Activated CD4-positive, CD25-positive, alpha-beta regulatory T cell treated with anti-CD3 and anti-CD28 coated beads, Interleukin-2, amount 50 U/mL, for 72 hours (primary cell): ENCODE measurements around the gene HLA-DPB1.

Experiments
- DNase-seq: peaks from one replicate; pipeline ENCODE4 v3.0.0; 2021

The HLA-DPB1 gene

DNA sequence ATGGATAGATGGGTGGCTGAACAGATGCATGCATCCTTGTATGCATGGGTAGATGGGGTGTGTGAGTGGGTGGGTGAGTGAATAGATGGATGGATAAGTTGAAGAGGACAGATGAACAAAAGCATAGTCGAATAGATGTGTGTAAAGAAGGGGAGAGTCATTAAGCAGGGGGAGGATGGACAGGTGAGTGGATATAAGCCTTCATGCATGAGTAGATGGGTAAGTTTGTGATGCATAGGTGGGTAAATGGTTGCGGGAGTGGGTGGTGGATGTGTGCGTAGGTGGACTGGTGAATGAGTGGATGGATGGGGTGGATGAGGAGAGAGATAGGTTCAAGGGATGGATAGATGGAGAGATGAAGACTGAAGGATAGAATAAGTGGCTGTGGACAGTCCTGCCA lies 29.6 kb downstream of the HLA-DPB1 start:
- no peak for DNase-seq

- no peak for DNase-seq
These were observed 30.4 kb downstream of the HLA-DPB1 start for GRCh38 chr6:33105916-33106871.

DNA sequence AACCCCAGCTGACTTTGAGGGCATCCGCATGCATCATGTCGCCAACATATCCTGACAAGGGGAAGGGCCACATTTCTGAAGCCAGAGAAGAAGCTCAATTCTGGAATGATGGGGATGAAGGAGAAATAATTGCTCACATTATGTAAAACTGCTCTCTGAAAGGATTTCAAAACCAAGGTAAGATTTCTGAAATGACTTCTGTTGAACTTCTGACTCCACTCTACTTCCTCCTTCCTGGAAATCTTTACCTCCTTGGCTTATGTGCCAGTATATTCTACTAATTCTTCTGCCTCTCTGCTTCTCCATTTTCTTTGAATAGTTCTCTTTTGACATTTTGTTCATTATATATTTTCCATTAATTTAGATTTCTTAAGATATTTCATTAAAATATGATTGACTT lies 31.9 kb downstream of the HLA-DPB1 start:
- no peak for DNase-seq

DNA sequence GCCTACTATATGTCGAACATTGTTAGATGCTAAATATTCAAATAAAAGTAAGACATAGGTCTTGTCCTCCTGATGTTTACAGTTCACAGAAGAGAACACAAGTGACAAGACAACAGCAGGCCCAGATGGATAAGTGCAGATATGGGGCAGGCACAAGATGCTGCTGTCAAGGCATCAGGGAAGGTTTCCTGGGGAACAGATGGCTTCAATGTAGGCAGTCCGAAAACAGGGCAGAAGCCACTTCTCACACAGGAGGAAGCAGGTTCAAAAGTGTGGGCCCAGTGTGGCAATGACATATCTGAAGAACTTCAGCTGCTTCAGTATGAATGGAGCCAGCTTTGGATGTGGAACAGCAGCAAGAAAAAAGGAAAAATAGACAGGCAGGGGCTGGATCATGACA lies 32.5 kb downstream of the HLA-DPB1 start:
- DNase-seq: no peak

DNA sequence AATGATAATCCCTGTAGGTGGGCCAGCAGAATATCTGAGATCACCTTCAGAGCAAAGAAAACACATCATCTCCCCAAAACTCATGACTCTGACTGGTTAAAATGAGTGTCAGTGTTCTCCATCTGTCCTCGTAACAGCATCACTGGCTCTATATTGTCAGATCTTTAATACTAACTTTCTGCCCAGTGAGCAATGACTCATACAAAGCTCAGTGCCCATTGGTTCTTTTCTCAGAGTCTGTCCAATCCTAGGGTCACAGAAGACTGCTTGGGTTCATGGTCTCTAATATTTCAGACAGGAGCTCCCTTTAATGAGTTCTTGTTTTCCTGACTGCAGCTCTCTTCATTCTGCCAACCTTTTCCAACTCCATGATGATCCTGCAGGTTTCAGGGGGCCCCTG lies 36.4 kb downstream of the HLA-DPB1 start:
- no peak for DNase-seq

GRCh38 chr6:33113755-33114154 lies 38.0 kb downstream of the HLA-DPB1 start:
- no peak for DNase-seq

- DNase-seq: no peak
These were observed 38.6 kb downstream of the HLA-DPB1 start for GRCh38 chr6:33114406-33114805.

DNA sequence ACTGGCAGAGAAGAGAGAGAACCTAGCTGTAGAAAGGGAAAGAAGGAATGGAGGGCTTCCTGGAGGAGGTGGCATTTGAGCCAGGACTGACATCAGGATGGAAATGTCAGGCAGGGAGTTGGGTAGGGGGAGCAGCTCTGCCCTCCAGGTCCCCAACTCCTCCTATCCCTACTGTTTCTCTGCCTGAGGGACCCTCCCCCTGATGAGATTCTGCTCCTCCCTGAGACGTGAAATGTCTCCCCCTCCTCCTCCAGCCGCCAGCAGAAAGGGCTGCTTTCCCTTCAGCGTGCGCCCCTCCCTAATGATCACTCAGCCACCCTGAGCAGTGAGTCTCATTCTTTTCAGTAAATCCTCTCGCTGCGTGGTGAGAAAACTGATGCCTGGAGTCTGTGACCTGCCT lies 40.6 kb downstream of the HLA-DPB1 start:
- no peak for DNase-seq

DNA sequence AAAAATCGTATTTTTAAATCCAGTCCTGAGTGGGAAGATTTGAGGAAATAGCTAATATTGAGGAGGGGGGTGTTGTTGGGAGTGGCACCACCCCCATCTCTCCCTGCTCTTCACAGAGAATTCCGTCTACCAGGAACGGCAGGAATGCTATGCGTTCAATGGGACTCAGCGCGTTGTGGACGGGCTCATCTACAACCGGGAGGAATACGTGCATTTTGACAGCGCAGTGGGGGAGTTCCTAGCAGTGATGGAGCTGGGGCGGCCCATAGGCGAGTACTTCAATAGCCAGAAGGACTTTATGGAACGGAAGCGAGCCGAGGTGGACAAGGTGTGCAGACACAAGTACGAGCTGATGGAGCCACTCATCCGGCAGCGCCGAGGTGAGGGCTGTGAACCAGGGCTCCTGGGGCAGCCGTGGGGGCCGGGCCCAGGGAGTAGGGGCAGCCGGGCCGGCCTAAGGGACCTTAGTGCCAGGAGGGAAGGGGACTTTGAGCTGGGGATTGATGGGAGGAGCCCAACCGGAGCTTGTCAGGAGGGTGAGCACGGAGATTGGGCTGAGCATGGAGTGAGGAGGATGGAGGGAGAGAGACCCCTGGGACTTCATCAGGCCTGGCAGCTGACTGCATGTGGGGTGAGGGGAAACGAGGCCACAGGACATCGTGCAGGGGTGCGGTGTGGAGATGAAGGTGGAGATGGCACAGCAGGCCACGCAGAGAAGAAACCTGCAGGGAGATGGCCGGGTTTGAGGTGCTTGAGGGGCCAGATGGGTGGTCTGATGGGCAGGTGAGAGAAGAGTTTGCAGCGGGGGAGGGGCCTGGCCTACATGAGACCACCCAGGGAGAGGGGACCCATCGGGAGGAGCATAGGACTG lies 41.3 kb downstream of the HLA-DPB1 start:
- no peak for DNase-seq

- DNase-seq: no peak
These were observed 42.1 kb downstream of the HLA-DPB1 start for GRCh38 chr6:33117811-33118277.

GRCh38 chr6:33118525-33119123 lies 42.8 kb downstream of the HLA-DPB1 start:
- no peak for DNase-seq

DNA sequence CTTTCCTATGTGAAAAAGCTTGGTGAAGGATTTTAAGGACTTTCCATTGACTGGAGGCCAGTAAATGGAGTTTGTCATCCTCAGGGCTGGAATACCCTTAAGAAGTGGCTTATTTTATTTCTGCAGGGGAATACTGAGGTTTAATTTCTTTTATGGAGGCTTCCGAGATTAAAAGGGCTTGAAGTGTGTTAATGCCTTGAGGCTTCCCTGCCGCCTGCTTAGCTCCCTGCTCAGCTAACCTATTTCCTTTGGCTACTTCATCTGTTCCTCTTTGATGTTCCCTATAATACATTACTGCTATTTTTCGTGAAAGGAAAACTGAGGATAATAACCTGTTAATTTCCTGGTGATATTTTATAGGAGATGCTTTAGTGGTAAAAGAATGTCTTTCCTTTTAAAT lies 44.2 kb downstream of the HLA-DPB1 start:
- no peak for DNase-seq

DNA sequence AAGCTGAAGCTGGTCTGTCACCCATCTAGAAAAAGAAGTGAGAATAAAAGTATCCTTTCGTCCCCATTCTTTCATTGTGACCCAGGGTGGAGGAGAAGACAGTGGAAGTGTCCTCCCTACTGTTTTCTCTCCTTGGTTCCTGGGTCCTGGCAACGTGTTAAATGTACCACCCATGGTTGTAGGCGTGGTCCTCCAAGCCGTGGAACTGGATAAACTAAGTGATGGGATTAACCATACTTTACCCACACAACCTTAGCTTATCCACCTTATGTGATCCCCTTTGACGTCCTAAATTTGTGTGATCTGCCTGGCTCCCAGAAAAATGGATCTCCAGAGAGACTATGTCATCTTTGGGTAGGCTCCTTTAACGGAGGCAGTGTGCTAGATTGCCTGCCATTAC lies 47.4 kb downstream of the HLA-DPB1 start:
- DNase-seq: no peak

DNA sequence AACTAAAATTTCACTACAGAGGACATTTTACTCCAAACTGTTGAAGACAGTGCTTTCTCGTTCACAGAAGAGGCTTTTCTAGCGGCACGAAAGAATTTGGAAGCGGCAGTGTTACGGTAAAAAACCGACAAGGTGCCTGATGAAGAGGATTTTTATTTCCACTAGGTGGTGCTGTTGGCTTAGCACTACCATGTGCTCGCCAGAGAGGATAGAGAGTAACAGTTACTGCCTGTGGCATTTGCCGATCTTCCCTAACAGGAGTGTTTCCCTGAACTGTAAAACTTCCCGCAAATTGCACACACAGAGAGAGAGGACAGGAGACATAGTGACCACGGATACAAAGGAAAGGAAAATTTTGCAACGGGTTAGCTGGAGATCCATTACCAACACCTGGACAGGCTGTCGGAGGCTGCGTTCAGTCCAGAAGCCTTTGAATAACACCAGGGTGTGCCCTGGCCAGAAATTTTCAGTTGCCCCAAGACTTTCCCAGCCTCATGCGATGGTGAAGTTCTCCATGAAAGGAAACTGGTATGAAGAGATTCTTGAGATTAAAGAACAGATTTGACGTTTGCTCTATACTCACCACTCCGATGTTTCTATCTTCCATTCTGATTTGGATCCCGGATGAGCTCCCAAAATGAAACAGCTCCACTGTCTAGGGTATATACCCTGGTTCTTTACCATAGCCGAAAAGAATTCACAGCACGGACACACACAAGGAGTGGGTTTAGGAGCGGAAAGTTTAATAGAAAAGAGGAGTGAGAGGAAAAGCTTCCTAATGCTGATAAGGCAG lies 48.1 kb downstream of the HLA-DPB1 start:
- no peak for DNase-seq

- no peak for DNase-seq
These were observed 48.7 kb downstream of the HLA-DPB1 start for GRCh38 chr6:33124525-33124901.

GRCh38 chr6:33124947-33125346 lies 49.2 kb downstream of the HLA-DPB1 start:
- DNase-seq: no peak

GRCh38 chr6:33126101-33126714 lies 50.4 kb downstream of the HLA-DPB1 start:
- DNase-seq: peak; percentile 70

GRCh38 chr6:33128318-33128717 lies 52.5 kb downstream of the HLA-DPB1 start:
- DNase-seq: no peak

- no peak for DNase-seq
These were observed 56.3 kb downstream of the HLA-DPB1 start for GRCh38 chr6:33132081-33132524.

- DNase-seq: no peak
These were observed 60.6 kb downstream of the HLA-DPB1 start for GRCh38 chr6:33136310-33136900.
